Breast epithelium (tissue), 3 donors: ENCODE measurements around the gene CDC42EP4.

ENCODE experiments used
- CTCF ChIP-seq, 3 donors: fragments of 450-650 bp; IDR thresholded peaks; one replicate each; pipeline ENCODE4 v1.5.1; 2016 to 2017; ENCODE audit warnings: antibody characterized with exemption in 3 of 3, mild to moderate bottlenecking in 3 of 3, moderate library complexity in 3 of 3
- POLR2A ChIP-seq: fragments of 450-650 bp; IDR thresholded peaks from one replicate; pipeline ENCODE4 v1.6.1; 2016; ENCODE audit warnings: antibody characterized with exemption, mild to moderate bottlenecking, moderate library complexity
- POLR2AphosphoS5 ChIP-seq, 3 donors: sonication (generic); formaldehyde crosslinking; IDR thresholded peaks; one replicate each; pipeline ENCODE4 v1.6.1; 2017; ENCODE audit warnings: antibody characterized with exemption in 3 of 3

- TF ChIP-seq POLR2A (no peak), CTCF (IDR thresholded peaks at IDR 0.05) (no peak), POLR2AphosphoS5 (IDR thresholded peaks at IDR 0.05) (no peak)
These were observed 31.6 kb downstream of the CDC42EP4 start for GRCh38 chr17:73280191-73280590.
